DMS 273 (cell line): ENCODE results near the gene MTA3.

Source experiments
- DNase-seq: peaks from one replicate; lab custom pipeline; 2025; ENCODE audit not compliant: unreplicated experiment; lab: John Stamatoyannopoulos, UW

Gene MTA3

DNA sequence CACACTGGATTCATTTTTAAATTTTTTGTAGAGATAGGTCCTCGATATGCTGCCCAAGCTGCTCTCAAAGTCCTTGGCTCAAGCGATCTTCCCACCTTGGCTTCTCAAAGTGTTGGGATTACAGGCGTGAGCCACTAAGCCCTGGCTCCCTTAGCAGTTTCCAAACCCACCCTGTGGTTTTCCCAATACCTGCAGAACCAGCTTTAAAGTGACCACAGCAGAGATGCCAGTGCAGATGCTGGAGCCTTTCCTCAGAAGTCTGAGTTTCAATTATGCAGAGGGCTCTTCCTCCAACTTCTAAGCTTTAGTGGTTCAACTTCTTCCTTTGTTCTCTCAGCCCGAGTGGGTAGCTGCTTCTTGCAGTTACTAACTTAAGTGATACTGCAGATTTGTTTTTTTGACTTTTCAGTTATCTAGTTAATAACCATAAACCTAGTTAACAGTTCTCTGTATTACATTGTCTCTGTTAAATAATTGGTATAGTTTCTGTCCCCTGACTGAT is 232.1 kb downstream of the MTA3 start:
- no peak for DNase-seq

DNA sequence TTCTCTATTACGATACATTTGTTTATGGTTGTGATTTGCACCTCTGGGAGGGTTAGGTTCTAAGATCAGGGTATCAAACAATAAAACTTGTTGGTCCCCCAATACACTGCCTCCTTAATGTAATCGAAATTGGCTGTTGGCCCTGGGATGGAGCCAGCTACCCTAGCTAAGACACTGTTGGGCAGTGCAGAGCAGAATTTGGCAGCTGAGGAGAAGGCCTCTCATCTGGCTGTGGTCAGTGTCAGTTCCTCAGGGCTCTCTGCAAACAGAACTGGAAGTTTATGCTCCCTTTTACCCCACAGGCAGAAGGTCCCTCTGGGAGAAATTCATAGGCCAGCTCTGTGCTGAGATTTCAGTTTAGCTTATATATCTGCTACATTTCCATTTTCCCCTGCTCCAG is 232.5 kb downstream of the MTA3 start:
- DNase-seq = no peak

DNA sequence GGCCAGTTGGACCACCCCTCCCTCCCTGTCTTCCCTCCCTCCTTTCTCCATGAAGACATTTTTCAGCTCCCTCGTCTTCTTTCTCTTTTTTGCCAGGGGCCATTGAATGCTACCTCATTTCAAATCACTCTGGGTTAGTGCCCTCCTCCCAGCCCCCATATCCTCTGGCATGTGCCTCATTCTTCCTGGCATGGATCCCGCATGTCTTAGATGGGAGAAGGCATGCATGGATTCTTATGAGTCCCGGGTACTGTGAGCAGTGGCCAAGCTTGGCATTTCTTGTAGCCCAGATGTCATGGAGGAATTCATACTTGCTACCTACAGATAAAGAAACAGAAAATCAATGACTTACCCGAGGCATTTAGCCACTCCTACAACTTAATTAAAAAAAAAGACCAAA is 232.9 kb downstream of the MTA3 start:
- DNase-seq = no peak

DNA sequence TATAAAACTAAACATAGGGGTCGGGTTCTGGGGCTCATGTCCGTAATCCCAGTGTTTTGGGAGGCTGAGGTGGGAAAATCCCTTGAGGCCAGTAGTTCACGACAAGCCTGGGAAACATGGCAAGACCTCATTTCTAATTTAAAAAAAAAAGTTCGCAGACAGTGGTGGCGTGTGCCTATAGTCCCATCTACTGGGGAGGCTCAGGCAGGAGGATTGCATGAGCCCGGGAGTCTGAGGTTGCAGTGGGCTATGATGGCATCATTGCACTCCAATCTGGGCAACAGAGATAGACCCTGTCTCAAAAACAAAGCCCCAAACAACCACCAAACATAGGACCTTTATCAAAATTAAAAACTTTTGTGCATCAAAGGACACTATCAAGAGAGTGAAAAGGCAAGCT is 233.7 kb downstream of the MTA3 start:
- DNase-seq = no peak

DNA sequence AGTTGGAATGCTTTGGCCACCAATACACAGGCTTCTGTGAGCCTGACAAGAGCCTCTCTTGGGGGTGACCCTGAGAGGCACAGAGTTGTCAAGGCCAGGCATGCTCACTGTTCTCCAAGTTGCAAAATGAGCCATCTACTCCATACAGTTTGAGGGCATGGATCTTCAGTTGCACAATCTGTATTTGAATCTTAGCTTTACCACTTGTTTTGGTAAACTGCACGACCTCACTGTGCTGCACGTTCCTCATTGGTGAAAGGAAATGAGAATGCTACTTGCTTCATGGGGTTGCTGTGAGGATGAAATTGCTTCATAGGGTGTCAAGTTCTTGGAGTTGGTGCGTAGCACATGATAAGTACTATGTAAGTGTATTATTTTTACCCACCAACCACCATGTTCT is 235.9 kb downstream of the MTA3 start:
- no peak for DNase-seq

DNA sequence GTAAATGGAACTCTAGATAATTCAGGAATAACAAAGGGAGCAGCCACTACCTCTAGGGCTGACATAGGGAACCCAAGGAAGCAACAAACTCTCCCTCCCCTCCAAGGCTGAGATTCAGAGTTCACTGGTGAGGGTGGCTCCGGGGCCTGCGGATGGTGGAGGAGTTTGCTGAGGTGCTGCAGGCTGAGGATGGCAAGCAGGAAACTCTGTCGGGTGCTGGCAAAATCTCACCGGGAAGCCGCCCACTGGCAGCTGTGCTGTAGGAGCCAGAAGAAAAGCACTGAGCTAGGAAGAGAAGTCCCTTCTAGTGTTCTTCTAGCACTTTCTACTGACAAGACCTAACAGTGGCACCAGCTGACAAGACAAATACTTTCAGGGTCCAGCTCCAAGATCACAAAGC is 236.5 kb downstream of the MTA3 start:
- no peak for DNase-seq
